Measurements from ENCODE around the gene PRPF40A. TPM values are rescaled to one million over a fixed set of nuclear protein-coding genes. Genes with fewer than 3 reads are reported as not detected.

Gene PRPF40A
- total and polyA plus RNA-seq, 2 of the 13 experiments (the other 11 are each of a cell fraction or from before 2014, with no cell fraction given), result 146 to 207 TPM

DNA sequence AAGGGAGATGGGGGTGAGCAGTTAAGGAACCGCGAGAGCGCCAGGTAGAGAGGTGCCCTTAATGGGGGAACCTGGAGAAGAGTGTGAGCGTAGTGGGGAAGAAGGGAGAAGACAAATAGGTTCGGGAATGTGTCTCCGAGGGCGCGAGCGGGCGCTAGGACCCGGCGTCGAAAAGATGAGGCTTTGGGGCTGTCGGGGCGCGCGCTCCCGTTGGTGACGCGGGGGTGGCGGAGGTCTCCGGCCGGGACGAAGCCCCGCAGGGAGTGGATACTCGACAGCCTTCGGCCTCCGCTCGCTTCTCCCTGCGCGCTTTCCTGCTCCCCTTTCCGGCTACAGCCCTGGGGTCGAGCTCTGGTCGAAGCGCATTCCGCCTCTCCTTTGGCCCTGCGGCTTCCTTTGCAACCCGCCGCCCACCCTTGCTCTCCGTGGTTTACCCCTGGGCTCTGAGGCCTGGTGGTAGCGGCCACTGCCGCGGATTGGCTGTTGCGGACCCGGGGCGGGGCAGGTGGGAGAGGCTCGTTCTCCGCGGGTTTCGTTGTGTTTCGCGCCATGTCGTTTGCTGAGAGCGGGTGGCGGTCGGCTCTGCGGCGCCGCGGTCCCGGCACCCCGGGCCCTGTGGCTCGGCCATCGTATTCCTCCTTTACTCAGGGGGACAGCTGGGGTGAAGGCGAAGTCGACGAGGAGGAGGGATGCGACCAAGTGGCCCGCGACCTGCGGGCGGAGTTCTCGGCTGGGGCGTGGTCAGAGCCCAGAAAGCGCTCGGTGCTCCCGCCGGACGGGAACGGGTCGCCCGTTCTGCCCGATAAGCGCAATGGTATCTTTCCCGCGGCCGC lies 1.0 kb upstream of the PRPF40A start, which contains the start of gene ARL6IP6 (continued):
- TF ChIP-seq STAT6 (CRISPR knock-in tag; IDR thresholded peaks at IDR 0.05; ENCODE audit: borderline replicate concordance) (0 out of 2 replicates have a peak, but pooled peaks have one; percentile 82), ZNF407 (CRISPR knock-in tag; IDR thresholded peaks at IDR 0.05; ENCODE audit: not compliant biosample characterization) (peak; percentile 95), MTA1 (CRISPR knock-in tag; IDR thresholded peaks at IDR 0.05; ENCODE audit: borderline replicate concordance) (no peak), DNMT1 (CRISPR knock-in tag; IDR thresholded peaks at IDR 0.05) (peak; percentile 54; the same call in 1 of the 2 replicates)
- TF ChIP-seq, protein P1, sequence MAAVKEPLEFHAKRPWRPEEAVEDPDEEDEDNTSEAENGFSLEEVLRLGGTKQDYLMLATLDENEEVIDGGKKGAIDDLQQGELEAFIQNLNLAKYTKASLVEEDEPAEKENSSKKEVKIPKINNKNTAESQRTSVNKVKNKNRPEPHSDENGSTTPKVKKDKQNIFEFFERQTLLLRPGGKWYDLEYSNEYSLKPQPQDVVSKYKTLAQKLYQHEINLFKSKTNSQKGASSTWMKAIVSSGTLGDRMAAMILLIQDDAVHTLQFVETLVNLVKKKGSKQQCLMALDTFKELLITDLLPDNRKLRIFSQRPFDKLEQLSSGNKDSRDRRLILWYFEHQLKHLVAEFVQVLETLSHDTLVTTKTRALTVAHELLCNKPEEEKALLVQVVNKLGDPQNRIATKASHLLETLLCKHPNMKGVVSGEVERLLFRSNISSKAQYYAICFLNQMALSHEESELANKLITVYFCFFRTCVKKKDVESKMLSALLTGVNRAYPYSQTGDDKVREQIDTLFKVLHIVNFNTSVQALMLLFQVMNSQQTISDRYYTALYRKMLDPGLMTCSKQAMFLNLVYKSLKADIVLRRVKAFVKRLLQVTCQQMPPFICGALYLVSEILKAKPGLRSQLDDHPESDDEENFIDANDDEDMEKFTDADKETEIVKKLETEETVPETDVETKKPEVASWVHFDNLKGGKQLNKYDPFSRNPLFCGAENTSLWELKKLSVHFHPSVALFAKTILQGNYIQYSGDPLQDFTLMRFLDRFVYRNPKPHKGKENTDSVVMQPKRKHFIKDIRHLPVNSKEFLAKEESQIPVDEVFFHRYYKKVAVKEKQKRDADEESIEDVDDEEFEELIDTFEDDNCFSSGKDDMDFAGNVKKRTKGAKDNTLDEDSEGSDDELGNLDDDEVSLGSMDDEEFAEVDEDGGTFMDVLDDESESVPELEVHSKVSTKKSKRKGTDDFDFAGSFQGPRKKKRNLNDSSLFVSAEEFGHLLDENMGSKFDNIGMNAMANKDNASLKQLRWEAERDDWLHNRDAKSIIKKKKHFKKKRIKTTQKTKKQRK (IDR thresholded peaks at IDR 0.05; ENCODE audit: low read length), result no peak
- TF ChIP-seq, protein P2, sequence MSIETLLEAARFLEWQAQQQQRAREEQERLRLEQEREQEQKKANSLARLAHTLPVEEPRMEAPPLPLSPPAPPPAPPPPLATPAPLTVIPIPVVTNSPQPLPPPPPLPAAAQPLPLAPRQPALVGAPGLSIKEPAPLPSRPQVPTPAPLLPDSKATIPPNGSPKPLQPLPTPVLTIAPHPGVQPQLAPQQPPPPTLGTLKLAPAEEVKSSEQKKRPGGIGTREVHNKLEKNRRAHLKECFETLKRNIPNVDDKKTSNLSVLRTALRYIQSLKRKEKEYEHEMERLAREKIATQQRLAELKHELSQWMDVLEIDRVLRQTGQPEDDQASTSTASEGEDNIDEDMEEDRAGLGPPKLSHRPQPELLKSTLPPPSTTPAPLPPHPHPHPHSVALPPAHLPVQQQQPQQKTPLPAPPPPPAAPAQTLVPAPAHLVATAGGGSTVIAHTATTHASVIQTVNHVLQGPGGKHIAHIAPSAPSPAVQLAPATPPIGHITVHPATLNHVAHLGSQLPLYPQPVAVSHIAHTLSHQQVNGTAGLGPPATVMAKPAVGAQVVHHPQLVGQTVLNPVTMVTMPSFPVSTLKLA (IDR thresholded peaks at IDR 0.05), result peak; percentile 25; the same call in 1 of the 2 replicates

Measured in HepG2 (cell line).